Loucy (cell line): Measurements from ENCODE around the gene CIB4.

Experiments used
- H2AFZ ChIP-seq: fragments of 200-600 bp; sonication (generic); 2 replicates; pipeline ENCODE4 v1.6.0; 2016; ENCODE audit warnings: antibody characterized with exemption, mild to moderate bottlenecking, low read length, moderate library complexity
- H3F3A ChIP-seq: fragments of 200-600 bp; 2 replicates; pipeline ENCODE4 v1.6.0; 2016; ENCODE audit warnings: antibody characterized with exemption, low read depth, mild to moderate bottlenecking
- H3K27me3 ChIP-seq: fragments of 200-600 bp; sonication (generic); 2 replicates; pipeline ENCODE4 v1.6.1; 2014; ENCODE audit warnings: low read length, mild to moderate bottlenecking; ENCODE audit not compliant: insufficient read depth, poor library complexity, severe bottlenecking
- H3K36me3 ChIP-seq: fragments of 200-600 bp; sonication (generic); 2 replicates; pipeline ENCODE4 v1.6.1; 2016; ENCODE audit warnings: low read length; ENCODE audit not compliant: insufficient read depth
- H3K4me1 ChIP-seq: fragments of 200-600 bp; sonication (generic); 2 replicates; pipeline ENCODE4 v1.5.1; 2014; ENCODE audit warnings: low read length, mild to moderate bottlenecking; ENCODE audit not compliant: insufficient read depth, poor library complexity, severe bottlenecking
- H3K4me2 ChIP-seq: fragments of 200-600 bp; sonication (generic); 2 replicates; pipeline ENCODE4 v1.6.0; 2014; ENCODE audit warnings: antibody characterized with exemption, low read length, low read depth, mild to moderate bottlenecking; ENCODE audit not compliant: poor library complexity, severe bottlenecking
- H3K4me3 ChIP-seq: fragments of 200-600 bp; sonication (generic); 2 replicates; pipeline ENCODE4 v1.5.1; 2014; ENCODE audit warnings: low read length, mild to moderate bottlenecking, mixed read lengths; ENCODE audit not compliant: poor library complexity, severe bottlenecking
- H3K79me2 ChIP-seq: fragments of 200-600 bp; sonication (generic); 2 replicates; pipeline ENCODE4 v1.6.1; 2014; ENCODE audit warnings: low read length; ENCODE audit not compliant: insufficient read depth
- H3K9ac ChIP-seq: fragments of 200-600 bp; sonication (generic); 2 replicates; pipeline ENCODE4 v1.6.0; 2014; ENCODE audit warnings: mild to moderate bottlenecking, low read depth, low read length, moderate library complexity; ENCODE audit not compliant: poor library complexity, severe bottlenecking
- H3K9me2 ChIP-seq: fragments of 200-600 bp; sonication (generic); replicated peaks from 2 replicates; pipeline ENCODE4 v1.6.1; 2016; ENCODE audit warnings: low read depth, low read length, mixed read lengths
- H3K9me3 ChIP-seq: fragments of 200-600 bp; sonication (generic); 2 replicates; pipeline ENCODE4 v1.6.1; 2014; ENCODE audit warnings: mild to moderate bottlenecking, antibody characterized with exemption, low read length, low read depth; ENCODE audit not compliant: insufficient read depth
- H4K20me1 ChIP-seq: fragments of 200-600 bp; sonication (generic); 2 replicates; pipeline ENCODE4 v1.6.0; 2014; ENCODE audit warnings: antibody characterized with exemption, low read length, mild to moderate bottlenecking; ENCODE audit not compliant: insufficient read depth, poor library complexity, severe bottlenecking
- EZH2phosphoT487 ChIP-seq: fragments of 200-600 bp; IDR thresholded peaks from 2 replicates; pipeline ENCODE4 v1.6.1; 2018; ENCODE audit warnings: antibody characterized with exemption, mild to moderate bottlenecking, moderate library complexity, borderline replicate concordance
- TF ChIP-seq, protein P1 (sequence below): fragments of 200-600 bp; sonication (generic); conservative IDR thresholded peaks from 2 replicates; pipeline ENCODE4 v1.5.1; 2014; ENCODE audit warnings: mild to moderate bottlenecking, antibody characterized with exemption, low read length

The CIB4 gene

DNA sequence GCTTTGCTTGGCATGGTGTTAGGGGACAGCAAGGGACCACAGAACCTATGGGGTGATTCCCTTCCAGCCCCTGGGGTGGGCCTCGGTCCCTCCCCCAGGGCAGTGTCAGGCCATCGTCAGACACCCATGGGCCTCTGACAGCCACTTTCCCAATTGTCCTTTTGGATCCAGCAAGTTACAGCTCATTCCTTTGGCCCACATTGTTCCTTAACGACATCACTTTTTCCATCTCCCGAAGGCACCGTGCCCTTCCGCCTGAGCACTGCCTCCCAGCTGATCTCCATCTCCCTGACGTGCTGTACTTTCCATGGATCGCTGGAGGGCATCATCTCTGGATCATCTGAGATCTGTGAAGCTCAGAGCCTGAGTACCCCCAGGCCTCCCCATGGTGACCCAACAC, 41.0 kb upstream of the CIB4 start:
- Histone ChIP-seq H3K9ac (no peak overlapping the region), H3K4me3 (no peak overlapping the region), H3K9me2 (no peaks in the 10 kb centered on the region), H3K4me1 (no peaks in the 10 kb centered on the region), H3F3A (no peaks in the 10 kb centered on the region), H3K27me3 (no peaks in the 10 kb centered on the region), H4K20me1 (no peaks in the 10 kb centered on the region), H2AFZ (no peak overlapping the region), H3K79me2 (no peaks in the 10 kb centered on the region), H3K4me2 (no peak overlapping the region), H3K9me3 (no peaks in the 10 kb centered on the region), H3K36me3 (no peaks in the 10 kb centered on the region)
- no peak for TF ChIP-seq EZH2phosphoT487
- TF ChIP-seq, protein P1, sequence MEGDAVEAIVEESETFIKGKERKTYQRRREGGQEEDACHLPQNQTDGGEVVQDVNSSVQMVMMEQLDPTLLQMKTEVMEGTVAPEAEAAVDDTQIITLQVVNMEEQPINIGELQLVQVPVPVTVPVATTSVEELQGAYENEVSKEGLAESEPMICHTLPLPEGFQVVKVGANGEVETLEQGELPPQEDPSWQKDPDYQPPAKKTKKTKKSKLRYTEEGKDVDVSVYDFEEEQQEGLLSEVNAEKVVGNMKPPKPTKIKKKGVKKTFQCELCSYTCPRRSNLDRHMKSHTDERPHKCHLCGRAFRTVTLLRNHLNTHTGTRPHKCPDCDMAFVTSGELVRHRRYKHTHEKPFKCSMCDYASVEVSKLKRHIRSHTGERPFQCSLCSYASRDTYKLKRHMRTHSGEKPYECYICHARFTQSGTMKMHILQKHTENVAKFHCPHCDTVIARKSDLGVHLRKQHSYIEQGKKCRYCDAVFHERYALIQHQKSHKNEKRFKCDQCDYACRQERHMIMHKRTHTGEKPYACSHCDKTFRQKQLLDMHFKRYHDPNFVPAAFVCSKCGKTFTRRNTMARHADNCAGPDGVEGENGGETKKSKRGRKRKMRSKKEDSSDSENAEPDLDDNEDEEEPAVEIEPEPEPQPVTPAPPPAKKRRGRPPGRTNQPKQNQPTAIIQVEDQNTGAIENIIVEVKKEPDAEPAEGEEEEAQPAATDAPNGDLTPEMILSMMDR, result no peak

DNA sequence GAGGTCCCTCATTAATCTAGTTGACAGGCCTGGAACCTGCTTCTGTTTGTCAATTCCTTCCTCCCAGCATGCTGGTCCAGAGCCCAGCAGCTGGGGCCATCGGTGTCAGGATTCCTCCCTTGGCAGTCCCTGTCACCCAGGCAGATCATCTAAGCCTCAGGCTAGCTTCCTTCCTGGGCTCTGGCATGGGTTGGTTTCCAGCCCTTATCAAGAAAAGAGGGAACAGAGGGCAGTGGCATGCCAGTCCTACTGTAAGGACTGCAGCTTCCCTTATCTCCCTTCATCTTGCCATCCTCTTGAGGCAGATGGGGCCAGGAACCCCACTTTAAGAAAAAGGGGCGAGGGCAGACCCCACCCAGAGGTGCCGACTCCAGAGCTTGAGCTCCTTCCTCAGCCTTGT, 40.5 kb upstream of the CIB4 start:
- H3F3A ChIP-seq, result no peaks in the 10 kb centered on the region
- no peaks in the 10 kb centered on the region for H3K27me3 ChIP-seq
- no peaks in the 10 kb centered on the region for H3K36me3 ChIP-seq
- no peak overlapping the region for H3K9ac ChIP-seq
- no peaks in the 10 kb centered on the region for H3K9me2 ChIP-seq
- no peaks in the 10 kb centered on the region for H3K4me1 ChIP-seq
- no peaks in the 10 kb centered on the region for H3K9me3 ChIP-seq
- TF ChIP-seq, protein P1, result no peak
- no peak for TF ChIP-seq EZH2phosphoT487
- H3K79me2 ChIP-seq, result no peaks in the 10 kb centered on the region
- H2AFZ ChIP-seq, result no peak overlapping the region
- no peaks in the 10 kb centered on the region for H4K20me1 ChIP-seq
- H3K4me3 ChIP-seq, result no peak overlapping the region
- no peak overlapping the region for H3K4me2 ChIP-seq

DNA sequence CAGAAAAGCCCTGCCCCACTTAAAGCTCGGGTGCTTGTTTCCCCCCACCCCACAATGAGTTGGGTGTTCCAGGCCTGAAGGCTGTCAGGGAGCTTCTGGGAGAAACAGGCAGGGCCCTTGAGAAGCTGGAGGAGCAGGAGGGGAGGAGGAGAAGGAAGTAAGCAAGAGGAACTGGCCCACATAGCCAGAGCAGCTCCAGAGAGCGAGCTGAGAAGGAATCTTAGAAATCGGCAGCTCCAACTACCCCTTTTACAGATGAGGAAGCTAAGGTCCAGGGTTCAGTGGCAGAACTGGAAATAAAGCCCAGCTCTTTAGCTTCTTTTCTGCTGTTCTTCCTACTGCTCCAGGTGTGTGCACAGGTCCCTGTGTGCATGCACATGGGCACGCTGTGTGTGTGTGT, 38.7 kb upstream of the CIB4 start:
- Histone ChIP-seq H3F3A (no peaks in the 10 kb centered on the region), H2AFZ (no peak overlapping the region), H3K4me1 (no peaks in the 10 kb centered on the region), H3K27me3 (no peaks in the 10 kb centered on the region), H3K9me2 (no peaks in the 10 kb centered on the region), H3K79me2 (no peaks in the 10 kb centered on the region), H3K9me3 (no peaks in the 10 kb centered on the region), H4K20me1 (no peaks in the 10 kb centered on the region), H3K4me2 (no peak overlapping the region), H3K36me3 (no peaks in the 10 kb centered on the region), H3K4me3 (no peak overlapping the region), H3K9ac (no peak overlapping the region)
- TF ChIP-seq EZH2phosphoT487, result no peak
- TF ChIP-seq, protein P1, result no peak
